Liver (tissue), 3 donors: ENCODE data around the gene RNF141.

Experiments
- CTCF ChIP-seq: fragments of 150-350 bp; IDR thresholded peaks from 2 replicates; pipeline ENCODE4 v1.5.1; 2017; ENCODE audit warnings: improper control_type of control experiment, low read depth, low read length; ENCODE audit not compliant: missing input control
- EGR1 ChIP-seq, 2 donors: IDR thresholded peaks; 2 replicates each; pipeline ENCODE4 v1.6.1; 2016 to 2018; ENCODE audit warnings: antibody characterized with exemption in 2 of 2, low read depth in 2 of 2
- FOXA1 ChIP-seq: IDR thresholded peaks from 2 replicates; pipeline ENCODE4 v1.6.1; 2016; ENCODE audit warnings: antibody characterized with exemption
- GABPA ChIP-seq, 2 donors: IDR thresholded peaks in 1 of 2; conservative IDR thresholded peaks in 1 of 2; 2 replicates each; pipeline ENCODE4 v1.6.1; 2016; ENCODE audit warnings: antibody characterized with exemption in 2 of 2, mild to moderate bottlenecking in 1 of 2, moderate library complexity in 1 of 2
- HNF4A ChIP-seq, 2 donors: conservative IDR thresholded peaks; 2 replicates each; pipeline ENCODE4 v1.6.1; 2016; ENCODE audit warnings: antibody characterized with exemption in 2 of 2, mild to moderate bottlenecking in 2 of 2
- JUND ChIP-seq, 2 donors: IDR thresholded peaks; 2 replicates each; pipeline ENCODE4 v1.6.1; 2016; ENCODE audit warnings: antibody characterized with exemption in 2 of 2
- NR2F2 ChIP-seq: IDR thresholded peaks from 2 replicates; pipeline ENCODE4 v1.6.1; 2016; ENCODE audit warnings: antibody characterized with exemption
- RAD21 ChIP-seq, 2 donors: IDR thresholded peaks; 2 replicates each; pipeline ENCODE4 v1.6.1; 2016; ENCODE audit warnings: antibody characterized with exemption in 2 of 2, mild to moderate bottlenecking in 2 of 2
- REST ChIP-seq: IDR thresholded peaks from 2 replicates; pipeline ENCODE4 v1.6.1; 2016; ENCODE audit warnings: antibody characterized with exemption, mild to moderate bottlenecking
- SP1 ChIP-seq: IDR thresholded peaks from 2 replicates; pipeline ENCODE4 v1.6.1; 2018; ENCODE audit warnings: antibody characterized with exemption, mild to moderate bottlenecking
- TAF1 ChIP-seq: conservative IDR thresholded peaks from 2 replicates; pipeline ENCODE4 v1.6.1; 2016; ENCODE audit warnings: antibody characterized with exemption, mild to moderate bottlenecking
- YY1 ChIP-seq: IDR thresholded peaks from 2 replicates; pipeline ENCODE4 v1.6.1; 2016; ENCODE audit warnings: antibody characterized with exemption, mild to moderate bottlenecking
- ZBTB33 ChIP-seq: IDR thresholded peaks from 2 replicates; pipeline ENCODE4 v1.6.1; 2016; ENCODE audit warnings: antibody characterized with exemption
- TF ChIP-seq, protein P1 (sequence below): IDR thresholded peaks from 2 replicates; pipeline ENCODE4 v1.6.1; 2016; ENCODE audit warnings: antibody characterized with exemption
- donor health status: healthy.
- donor health status: healthy.

DNA sequence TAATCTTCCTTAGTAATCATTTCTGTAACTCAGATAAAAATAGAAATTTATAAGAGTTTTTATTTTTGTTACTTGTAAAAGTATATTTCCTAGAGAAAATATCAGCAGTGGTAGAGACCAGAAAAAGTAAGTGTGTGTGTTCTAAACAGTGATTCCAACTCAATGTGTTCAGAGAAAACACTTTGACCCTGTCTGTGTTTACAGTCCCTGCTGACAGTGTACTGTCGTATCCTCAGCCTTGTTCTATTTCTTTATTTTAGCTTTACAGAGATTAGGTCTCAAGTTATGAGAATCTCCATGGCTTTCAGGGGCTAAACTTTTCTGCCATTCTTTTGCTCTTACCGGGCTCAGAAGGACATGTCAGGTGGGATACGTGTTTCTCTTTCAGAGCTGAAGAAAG is 17.3 kb upstream of the RNF141 start:
- TF ChIP-seq CTCF (no peak), FOXA1 (no peak), SP1 (no peak), REST (no peak), TAF1 (no peak), EGR1 (IDR thresholded peaks at IDR 0.05; ENCODE audit: low read depth in 2 of 2) (no peak), YY1 (no peak), RAD21 (IDR thresholded peaks at IDR 0.05) (no peak), ZBTB33 (no peak), GABPA (IDR thresholded peaks at IDR 0.05 in 1 of 2, conservative IDR thresholded peaks at IDR 0.05 in 1 of 2) (no peak), HNF4A (conservative IDR thresholded peaks at IDR 0.05) (peak; percentile 19 to 31), JUND (IDR thresholded peaks at IDR 0.05) (no peak), NR2F2 (no peak)
- TF ChIP-seq, protein P1, sequence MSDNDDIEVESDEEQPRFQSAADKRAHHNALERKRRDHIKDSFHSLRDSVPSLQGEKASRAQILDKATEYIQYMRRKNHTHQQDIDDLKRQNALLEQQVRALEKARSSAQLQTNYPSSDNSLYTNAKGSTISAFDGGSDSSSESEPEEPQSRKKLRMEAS, result no peak
